Colonic mucosa (tissue), 4 donors: ENCODE measurements around the gene DCDC2B. TPM values are rescaled to one million over a fixed set of nuclear protein-coding genes. Genes with fewer than 3 reads are reported as not detected.

Experiments
- DNase-seq: peaks from one replicate; pipeline ENCODE4 v3.0.0-alpha.2; 2020
- H3K27ac ChIP-seq: fragments of 200-600 bp; one replicate; pipeline ENCODE4 v1.8.0; 2021
- H3K27me3 ChIP-seq: fragments of 200-600 bp; one replicate; pipeline ENCODE4 v1.8.0; 2021
- H3K36me3 ChIP-seq: fragments of 200-600 bp; one replicate; pipeline ENCODE4 v1.8.0; 2021
- H3K4me1 ChIP-seq: fragments of 200-600 bp; one replicate; pipeline ENCODE4 v1.8.0; 2021; ENCODE audit warnings: mild to moderate bottlenecking
- H3K4me3 ChIP-seq: fragments of 200-600 bp; one replicate; pipeline ENCODE4 v1.8.0; 2021
- H3K9ac ChIP-seq, 2 donors: one replicate each; pipeline ENCODE4 v1.7.0; 2013; ENCODE audit warnings: control low read depth in 2 of 2, low read depth in 2 of 2, low read length in 2 of 2
- H3K9me3 ChIP-seq: fragments of 200-600 bp; one replicate; pipeline ENCODE4 v1.8.0; 2021
- intact Hi-C: fragments of 100-400 bp; cut with DNase I; formaldehyde crosslinking; loops from one replicate; pipeline ENCODE4 v1.14.1; 2022
- total RNA-seq, 2 donors: library from RNA; stranded (reverse); fragmentation: NEBNext Ultra II Directional in 1 of 2; extraction: Animal tissue kit (Norgen Biotek cat#: 25700) in 1 of 2; gene quantifications; one replicate each; pipeline ENCODE4 v1.2.1, GENCODE V29; 2021
- TF ChIP-seq, protein P1 (sequence below): fragments of 200-600 bp; IDR thresholded peaks from one replicate; pipeline ENCODE4 v1.8.0; 2022; ENCODE audit warnings: antibody characterized with exemption, mild to moderate bottlenecking
- donor health status: healthy.
- donor health status: DM: no; HTN: no; CAD: no.
- donor health status: DM: no; HTN: no; CAD: no.

The DCDC2B gene
- total RNA-seq, 2 donors from 2014 or later = not detected

DNA sequence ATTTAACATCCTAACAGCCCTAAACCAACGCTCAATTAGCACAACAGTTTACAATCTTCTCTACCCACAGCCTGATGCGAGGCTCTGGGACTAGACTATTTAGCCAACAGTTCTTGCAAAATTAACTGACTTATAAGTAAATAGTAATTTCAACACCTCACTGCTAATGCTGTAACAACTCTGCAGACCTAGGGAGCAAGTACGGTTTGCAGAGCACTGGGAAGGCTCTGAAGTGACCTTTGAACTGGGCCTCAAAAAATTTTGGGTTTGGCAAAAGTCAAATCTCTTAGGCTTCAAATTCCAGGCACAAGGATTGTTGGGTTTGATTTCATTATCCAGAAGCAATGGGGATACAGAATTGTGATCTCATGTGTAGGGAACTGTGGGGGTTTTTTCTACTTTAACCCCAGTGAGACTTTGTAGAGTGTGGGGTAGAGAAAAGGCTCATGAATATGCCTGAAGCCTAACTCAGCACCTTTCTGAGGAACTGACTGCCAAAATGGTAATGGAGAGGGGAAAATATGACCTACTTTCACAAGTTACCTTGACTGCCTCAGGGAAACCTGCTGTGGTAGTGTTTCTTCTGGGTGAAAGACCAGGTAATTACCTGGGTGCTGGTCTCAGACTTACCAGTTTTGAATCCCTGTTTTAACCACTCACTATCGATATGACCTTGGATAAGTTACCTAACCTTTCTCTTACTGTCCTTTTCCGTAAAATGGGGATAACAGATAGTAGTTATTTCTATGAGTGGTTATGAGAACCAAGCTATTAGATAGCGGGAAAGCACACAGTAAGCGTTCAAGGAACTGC, 30.3 kb upstream of the DCDC2B start:
- peaks cover 6% of the 10 kb centered on the region for H3K4me1 ChIP-seq
- peak overlapping the region; percentile 45 to 89 for H3K9ac ChIP-seq
- no peak for DNase-seq
- H3K4me3 ChIP-seq = peak overlapping the region; percentile 63
- peak overlapping the region; percentile 88 for H3K27ac ChIP-seq
- H3K27me3 ChIP-seq = no peaks in the 10 kb centered on the region
- H3K36me3 ChIP-seq = no peaks in the 10 kb centered on the region
- intact Hi-C loops = no loop called here
- no peaks in the 10 kb centered on the region for H3K9me3 ChIP-seq
- TF ChIP-seq, protein P1, sequence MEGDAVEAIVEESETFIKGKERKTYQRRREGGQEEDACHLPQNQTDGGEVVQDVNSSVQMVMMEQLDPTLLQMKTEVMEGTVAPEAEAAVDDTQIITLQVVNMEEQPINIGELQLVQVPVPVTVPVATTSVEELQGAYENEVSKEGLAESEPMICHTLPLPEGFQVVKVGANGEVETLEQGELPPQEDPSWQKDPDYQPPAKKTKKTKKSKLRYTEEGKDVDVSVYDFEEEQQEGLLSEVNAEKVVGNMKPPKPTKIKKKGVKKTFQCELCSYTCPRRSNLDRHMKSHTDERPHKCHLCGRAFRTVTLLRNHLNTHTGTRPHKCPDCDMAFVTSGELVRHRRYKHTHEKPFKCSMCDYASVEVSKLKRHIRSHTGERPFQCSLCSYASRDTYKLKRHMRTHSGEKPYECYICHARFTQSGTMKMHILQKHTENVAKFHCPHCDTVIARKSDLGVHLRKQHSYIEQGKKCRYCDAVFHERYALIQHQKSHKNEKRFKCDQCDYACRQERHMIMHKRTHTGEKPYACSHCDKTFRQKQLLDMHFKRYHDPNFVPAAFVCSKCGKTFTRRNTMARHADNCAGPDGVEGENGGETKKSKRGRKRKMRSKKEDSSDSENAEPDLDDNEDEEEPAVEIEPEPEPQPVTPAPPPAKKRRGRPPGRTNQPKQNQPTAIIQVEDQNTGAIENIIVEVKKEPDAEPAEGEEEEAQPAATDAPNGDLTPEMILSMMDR = no peak

DNA sequence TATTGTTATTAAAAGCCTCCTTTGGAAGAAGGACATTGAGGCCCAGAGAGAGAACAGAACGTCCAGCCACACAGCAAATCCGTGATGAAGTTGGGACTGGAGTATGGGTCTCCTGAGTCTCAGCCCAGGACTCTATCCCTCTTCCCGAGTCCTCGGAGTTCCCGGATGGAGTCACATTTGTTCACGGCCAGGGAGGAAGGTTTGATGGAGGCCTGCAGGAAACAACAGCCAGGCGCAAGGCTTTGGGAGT, 29.8 kb upstream of the DCDC2B start:
- Histone ChIP-seq H3K4me1 (peaks cover 6% of the 10 kb centered on the region), H3K4me3 (peak overlapping the region; percentile 63), H3K9me3 (no peaks in the 10 kb centered on the region), H3K9ac (peak overlapping the region; percentile 45 to 89), H3K36me3 (no peaks in the 10 kb centered on the region), H3K27me3 (no peaks in the 10 kb centered on the region), H3K27ac (peak overlapping the region; percentile 88)
- DNase-seq = no peak
- TF ChIP-seq, protein P1 = no peak
- intact Hi-C loops = no loop called here

DNA sequence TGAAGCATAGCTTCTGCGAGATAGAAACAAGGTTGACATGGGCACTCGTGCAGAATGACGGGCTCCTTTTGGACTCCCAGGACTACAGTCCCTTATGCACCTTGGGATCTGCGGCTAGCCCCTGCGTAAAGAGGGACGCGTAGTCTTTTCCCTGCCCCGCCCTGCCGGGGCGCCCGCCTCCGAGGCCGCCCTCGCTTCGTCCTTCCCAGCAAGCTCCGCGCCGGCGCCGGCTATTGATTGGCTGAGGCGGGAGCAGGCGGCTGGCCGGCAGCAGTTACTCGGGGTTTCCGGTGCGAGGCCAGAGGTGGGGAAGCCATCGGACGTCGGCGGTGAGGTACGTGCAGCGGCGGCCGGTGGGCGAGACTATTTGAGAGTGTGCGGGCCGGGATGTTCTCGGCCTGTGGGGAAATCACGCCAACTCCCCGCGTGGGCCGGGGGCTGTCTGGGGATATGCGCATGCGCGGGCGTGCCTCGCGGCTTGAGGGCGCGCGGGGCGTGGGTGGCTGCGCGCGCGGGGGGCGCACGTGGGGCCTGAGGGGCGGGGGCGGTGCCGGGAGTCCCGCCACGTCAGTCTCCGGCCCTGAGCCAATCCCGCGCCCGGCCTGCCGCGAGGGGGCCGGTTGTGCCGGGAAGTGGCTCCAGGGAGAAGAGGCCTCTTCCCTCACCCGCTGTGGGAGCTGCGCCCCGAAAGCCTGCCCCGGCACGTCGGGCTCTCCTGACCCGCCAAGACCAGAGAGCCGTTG, 29.3 kb upstream of the DCDC2B start, which contains the start of gene TXLNA:
TXLNA (plus strand) TSS at position 233 of the 743 bp plus-strand sequence. CDS start 671 bp downstream, outside the sequence.
- DNase-seq = peak; percentile 96
- TF ChIP-seq, protein P1 = no peak
- Histone ChIP-seq H3K27ac (peak within 1 kb of the TSS; percentile 88), H3K36me3 (peaks cover 2% of the 10 kb centered on the region), H3K4me3 (peak within 1 kb of the TSS; percentile 63), H3K4me1 (peaks cover 6% of the 10 kb centered on the region), H3K9me3 (no peaks in the 10 kb centered on the region), H3K27me3 (no peaks in the 10 kb centered on the region), H3K9ac (peak within 1 kb of the TSS; percentile 72 to 89)
- intact Hi-C loops = no loop called here

DNA sequence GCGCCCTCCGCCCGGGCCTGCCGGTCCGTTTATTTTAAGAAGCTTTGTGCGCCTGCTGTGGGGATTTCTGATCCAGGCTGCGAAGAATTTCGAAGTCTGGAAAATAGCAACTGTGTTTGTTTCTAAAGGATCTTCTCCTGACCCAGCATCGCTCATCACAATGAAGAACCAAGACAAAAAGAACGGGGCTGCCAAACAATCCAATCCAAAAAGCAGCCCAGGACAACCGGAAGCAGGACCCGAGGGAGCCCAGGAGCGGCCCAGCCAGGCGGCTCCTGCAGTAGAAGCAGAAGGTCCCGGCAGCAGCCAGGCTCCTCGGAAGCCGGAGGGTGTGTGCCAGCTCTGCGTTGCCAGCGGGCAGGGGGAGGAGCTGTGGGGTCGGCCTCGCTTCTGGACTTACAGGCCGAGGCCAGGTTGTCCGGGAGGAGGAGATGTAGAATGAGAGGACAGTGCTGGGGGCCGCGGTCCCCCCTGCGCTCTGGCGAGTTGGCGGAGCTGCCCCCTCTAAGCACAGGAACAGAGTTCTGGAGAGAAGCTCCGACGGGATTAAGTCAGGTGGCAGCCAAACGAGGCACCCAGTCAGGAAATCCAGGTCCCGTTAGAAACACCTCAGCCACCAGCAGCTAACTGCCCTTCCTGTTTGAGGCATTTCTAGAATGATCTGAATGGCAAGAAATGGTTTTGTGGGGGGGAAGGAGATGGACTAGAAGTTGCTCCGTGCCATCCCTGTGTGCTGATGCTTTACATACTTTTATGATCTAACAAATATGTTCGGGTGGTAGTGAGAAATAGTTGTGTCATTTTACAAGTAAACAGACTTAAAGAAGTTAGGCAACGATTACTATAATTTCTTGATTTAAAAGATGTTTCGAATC, 28.5 kb upstream of the DCDC2B start:
- H3K36me3 ChIP-seq = peaks cover 7% of the 10 kb centered on the region
- TF ChIP-seq, protein P1 = no peak
- no peaks in the 10 kb centered on the region for H3K27me3 ChIP-seq
- H3K9ac ChIP-seq = peak overlapping the region; percentile 72 to 89
- H3K27ac ChIP-seq = peak overlapping the region; percentile 88
- intact Hi-C loops = no loop called here
- peaks cover 6% of the 10 kb centered on the region for H3K4me1 ChIP-seq
- peak overlapping the region; percentile 63 for H3K4me3 ChIP-seq
- DNase-seq = peak; percentile 49
- H3K9me3 ChIP-seq = no peaks in the 10 kb centered on the region

DNA sequence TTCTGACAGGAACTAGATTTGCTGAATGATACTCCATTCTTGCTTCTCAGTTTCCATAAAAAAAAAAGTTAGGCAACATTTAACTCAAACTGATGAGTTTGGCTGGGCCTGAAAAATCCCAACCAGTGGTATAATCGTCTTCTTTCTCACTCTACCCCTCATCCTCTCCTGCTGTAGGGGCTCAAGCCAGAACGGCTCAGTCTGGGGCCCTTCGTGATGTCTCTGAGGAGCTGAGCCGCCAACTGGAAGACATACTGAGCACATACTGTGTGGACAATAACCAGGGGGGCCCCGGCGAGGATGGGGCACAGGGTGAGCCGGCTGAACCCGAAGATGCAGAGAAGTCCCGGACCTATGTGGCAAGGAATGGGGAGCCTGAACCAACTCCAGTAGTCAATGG, 27.8 kb upstream of the DCDC2B start:
- intact Hi-C loops = no loop called here
- DNase-seq = no peak
- H3K27me3 ChIP-seq = no peaks in the 10 kb centered on the region
- H3K4me1 ChIP-seq = peaks cover 6% of the 10 kb centered on the region
- TF ChIP-seq, protein P1 = no peak
- H3K36me3 ChIP-seq = peaks cover 8% of the 10 kb centered on the region
- H3K9ac ChIP-seq = peak overlapping the region; percentile 72 to 89
- peak overlapping the region; percentile 63 for H3K4me3 ChIP-seq
- H3K27ac ChIP-seq = peak overlapping the region; percentile 88
- H3K9me3 ChIP-seq = no peaks in the 10 kb centered on the region
